NCI-H2196 (cell line): ENCODE results near the gene DENND1A.

Experiments
- DNase-seq: peaks from one replicate; lab custom pipeline; 2025; ENCODE audit not compliant: unreplicated experiment; lab: John Stamatoyannopoulos, UW

Gene DENND1A

GRCh38 chr9:123421186-123421585, 508.7 kb downstream of the DENND1A start:
- DNase-seq, result no peak

GRCh38 chr9:123420592-123421111, 509.3 kb downstream of the DENND1A start:
- no peak for DNase-seq

GRCh38 chr9:123419721-123420591, 510.0 kb downstream of the DENND1A start:
- no peak for DNase-seq

GRCh38 chr9:123419091-123419490, 510.8 kb downstream of the DENND1A start:
- no peak for DNase-seq

- no peak for DNase-seq
These were observed 511.4 kb downstream of the DENND1A start for GRCh38 chr9:123418506-123418905.

- no peak for DNase-seq
These were observed 511.9 kb downstream of the DENND1A start for GRCh38 chr9:123418052-123418430.

- no peak for DNase-seq
These were observed 512.5 kb downstream of the DENND1A start for GRCh38 chr9:123417289-123418051.

GRCh38 chr9:123416176-123416575, 513.8 kb downstream of the DENND1A start:
- DNase-seq, result no peak

GRCh38 chr9:123414936-123415930, 514.7 kb downstream of the DENND1A start:
- no peak for DNase-seq

GRCh38 chr9:123414204-123414603, 515.7 kb downstream of the DENND1A start:
- DNase-seq, result no peak

GRCh38 chr9:123412171-123412820, 517.6 kb downstream of the DENND1A start:
- DNase-seq, result no peak

GRCh38 chr9:123411636-123412035, 518.3 kb downstream of the DENND1A start:
- no peak for DNase-seq

- DNase-seq, result no peak
These were observed 518.7 kb downstream of the DENND1A start for GRCh38 chr9:123411191-123411590.

GRCh38 chr9:123410281-123410910, 519.5 kb downstream of the DENND1A start:
- DNase-seq, result no peak

GRCh38 chr9:123408313-123409262, 521.3 kb downstream of the DENND1A start:
- no peak for DNase-seq

GRCh38 chr9:123407217-123407851, 522.6 kb downstream of the DENND1A start:
- DNase-seq, result no peak

- no peak for DNase-seq
These were observed 523.2 kb downstream of the DENND1A start for GRCh38 chr9:123406691-123407216.

- DNase-seq, result no peak
These were observed 523.9 kb downstream of the DENND1A start for GRCh38 chr9:123406016-123406415.
